Measurements from ENCODE around the gene TRERF1.

- TF ChIP-seq CTCF (IDR thresholded peaks at IDR 0.05) = no peak
- TF ChIP-seq POLR2AphosphoS5 (IDR thresholded peaks at IDR 0.05) = no peak
- TF ChIP-seq POLR2A (IDR thresholded peaks at IDR 0.05) = no peak
Observed at GRCh38 chr6:42185597-42185996, 266.1 kb downstream of the TRERF1 start.

Data from prostate gland (tissue), 2 donors.